ENCODE results near the gene EVL. TPM values are rescaled to one million over a fixed set of nuclear protein-coding genes. Genes with fewer than 3 reads are reported as not detected.

EVL gene
- total and polyA plus RNA-seq, 10 of the 15 experiments (the other 5 are each of a cell fraction or from before 2014, with no cell fraction given): 11.9 to 341 (median 89.8) TPM

GRCh38 chr14:100103250-100104005, 38.2 kb downstream of the EVL start:
- H3K36me3 ChIP-seq (ENCODE audit: control insufficient read depth in 2 of 2, insufficient read depth in 2 of 2, low read length in 1 of 2): peaks cover 31 to 37% of the 10 kb centered on the region in 2 experiments
- H2AFZ ChIP-seq (ENCODE audit: control insufficient read depth, low read depth, low read length): no peak overlapping the region
- intact Hi-C loops (cut with micrococcal nuclease; ENCODE audit: unreplicated experiment) (no loop called here), in situ Hi-C loops (cut with MboI) (no loop called here)
- H3K79me2 ChIP-seq (ENCODE audit: control insufficient read depth, insufficient read depth, low read length): no peaks in the 10 kb centered on the region; the same call in 1 of the 2 replicates
- DNase-seq (ENCODE audit: low read depth, low spot score) (no peak), ATAC-seq (no peak), FAIRE-seq (no peak)
- no peaks in the 10 kb centered on the region for H4K20me1 ChIP-seq (ENCODE audit: control insufficient read depth, insufficient read depth)
- RAD21 ChIA-PET (ENCODE audit: unreplicated experiment): interaction anchor here (0.9 to 2.7 kb wide), 4 partner anchors 31 to 37 kb away, joined by 3 to 12 read pairs (median 6); no protein-coding TSS in a partner anchor
- no peak for TF ChIP-seq CHD2 (IDR thresholded peaks at IDR 0.05; ENCODE audit: borderline replicate concordance, low read depth, low read length)
- TF ChIP-seq BHLHE40 (IDR thresholded peaks at IDR 0.05; ENCODE audit: borderline replicate concordance in 1 of 2, low read depth in 2 of 2, low read length in 1 of 2): peak in 1 of 2 experiments; percentile 49; a peak in 1 of 4 replicates
- no peak overlapping the region for H3K9ac ChIP-seq (ENCODE audit: control insufficient read depth, insufficient read depth, low read length)
- H3K4me2 ChIP-seq (ENCODE audit: control insufficient read depth, insufficient read depth): no peak overlapping the region
- BruUV-seq (replicated peaks): no TSS peak
- H3K9me3 ChIP-seq (replicated peaks; ENCODE audit: control insufficient read depth, insufficient read depth, low read length): no peaks in the 10 kb centered on the region
- no peaks in the 10 kb centered on the region for H3K27me3 ChIP-seq (replicated peaks in 1 of 2; ENCODE audit: control insufficient read depth in 2 of 2, insufficient read depth in 2 of 2, low read length in 1 of 2)
- SMC1A ChIA-PET (ENCODE audit: uncharacterized antibody, unreplicated experiment): interaction anchor here (1.1 to 4.4 kb wide), 7 partner anchors 14 to 120 kb away, joined by 3 to 31 read pairs (median 4); no protein-coding TSS in a partner anchor
- H3K4me1 ChIP-seq (ENCODE audit: control insufficient read depth, insufficient read depth, low read length): peaks cover 9% of the 10 kb centered on the region
- H3K4me3 ChIP-seq: no peak overlapping the region
- POLR2A ChIA-PET: interaction anchor here (0.6 to 1.2 kb wide), 5 partner anchors 31 to 100 kb away, joined by 3 to 5 read pairs (median 4); no protein-coding TSS in a partner anchor
- 35% methylated on average over 10 of the region's 10 CpGs for WGBS (ENCODE audit: insufficient coverage, insufficient replicate concordance, low lambda C conversion rate, missing lambda C conversion rate)
- H3K27ac ChIP-seq (ENCODE audit: control insufficient read depth, insufficient read depth): no peak overlapping the region
- CTCF ChIA-PET: interaction anchor here (0.9 to 4.0 kb wide), 8 partner anchors 22 to 121 kb away, joined by 3 to 28 read pairs (median 6); no protein-coding TSS in a partner anchor

GRCh38 chr14:100104006-100104352, 38.8 kb downstream of the EVL start:
- 0% methylated on average over 4 of the region's 4 CpGs for WGBS (ENCODE audit: insufficient coverage, insufficient replicate concordance, low lambda C conversion rate, missing lambda C conversion rate)
- Histone ChIP-seq H3K4me3 (no peak overlapping the region), H4K20me1 (ENCODE audit: control insufficient read depth, insufficient read depth) (no peaks in the 10 kb centered on the region), H3K4me1 (ENCODE audit: control insufficient read depth, insufficient read depth, low read length) (peaks cover 9% of the 10 kb centered on the region), H3K27me3 (replicated peaks in 1 of 2; ENCODE audit: control insufficient read depth in 2 of 2, insufficient read depth in 2 of 2, low read length in 1 of 2) (no peaks in the 10 kb centered on the region), H2AFZ (ENCODE audit: control insufficient read depth, low read depth, low read length) (no peak overlapping the region), H3K9me3 (replicated peaks; ENCODE audit: control insufficient read depth, insufficient read depth, low read length) (no peaks in the 10 kb centered on the region), H3K27ac (ENCODE audit: control insufficient read depth, insufficient read depth) (no peak overlapping the region), H3K9ac (ENCODE audit: control insufficient read depth, insufficient read depth, low read length) (no peak overlapping the region), H3K4me2 (ENCODE audit: control insufficient read depth, insufficient read depth) (no peak overlapping the region), H3K36me3 (ENCODE audit: control insufficient read depth in 2 of 2, insufficient read depth in 2 of 2, low read length in 1 of 2) (peaks cover 28 to 41% of the 10 kb centered on the region in 2 experiments), H3K79me2 (ENCODE audit: control insufficient read depth, insufficient read depth, low read length) (peaks cover 2% of the 10 kb centered on the region)
- CTCF ChIA-PET: interaction anchor here (1.3 to 4.0 kb wide), 6 partner anchors 23 to 122 kb away, joined by 3 to 28 read pairs (median 8); no protein-coding TSS in a partner anchor
- FAIRE-seq (no peak), ATAC-seq (no peak), DNase-seq (ENCODE audit: low read depth, low spot score) (no peak)
- intact Hi-C loops (cut with micrococcal nuclease; ENCODE audit: unreplicated experiment): no loop called here
- in situ Hi-C loops (cut with MboI): no loop called here
- RAD21 ChIA-PET (ENCODE audit: unreplicated experiment): interaction anchor here (0.7 to 2.7 kb wide), 4 partner anchors 32 to 98 kb away, joined by 5 to 12 read pairs (median 6); no protein-coding TSS in a partner anchor
- POLR2A ChIA-PET: interaction anchor here (1.2 kb wide), 1 partner anchor 33 kb away, joined by 4 read pairs; no protein-coding TSS in a partner anchor
- no TSS peak for BruUV-seq (replicated peaks)
- SMC1A ChIA-PET (ENCODE audit: uncharacterized antibody, unreplicated experiment): interaction anchor here (0.6 to 4.4 kb wide), 10 partner anchors 11 to 120 kb away, joined by 3 to 31 read pairs (median 4); no protein-coding TSS in a partner anchor
- TF ChIP-seq EGR1 (IDR thresholded peaks at IDR 0.05; ENCODE audit: borderline replicate concordance in 1 of 2, low read depth in 2 of 2, low read length in 2 of 2) (no peak), DPF2 (IDR thresholded peaks at IDR 0.05) (no peak), RBBP5 (conservative IDR thresholded peaks at IDR 0.05) (no peak), CREM (IDR thresholded peaks at IDR 0.05; ENCODE audit: low read depth) (no peak), RELB (IDR thresholded peaks at IDR 0.05; ENCODE audit: low read depth) (no peak), CBFB (IDR thresholded peaks at IDR 0.05; ENCODE audit: low read depth) (no peak), PML (IDR thresholded peaks at IDR 0.05; ENCODE audit: low read length) (no peak), NR2C2 (IDR thresholded peaks at IDR 0.05; ENCODE audit: borderline replicate concordance, control insufficient read depth, insufficient read length, low read depth) (no peak), SPI1 (IDR thresholded peaks at IDR 0.05; ENCODE audit: borderline replicate concordance, insufficient read depth, low read depth, low read length) (no peak)

Data from GM12878 (cell line).